HG03175 (cell line): Measurements from ENCODE around the gene GTPBP6.

Source experiments
- ATAC-seq: cut with Tn5 transposase; IDR thresholded peaks from one replicate; pipeline ENCODE4 v1.9.1; 2021; ENCODE audit warnings: mild to moderate bottlenecking, moderate library complexity; ENCODE audit not compliant: unreplicated experiment

The GTPBP6 gene, protein sequence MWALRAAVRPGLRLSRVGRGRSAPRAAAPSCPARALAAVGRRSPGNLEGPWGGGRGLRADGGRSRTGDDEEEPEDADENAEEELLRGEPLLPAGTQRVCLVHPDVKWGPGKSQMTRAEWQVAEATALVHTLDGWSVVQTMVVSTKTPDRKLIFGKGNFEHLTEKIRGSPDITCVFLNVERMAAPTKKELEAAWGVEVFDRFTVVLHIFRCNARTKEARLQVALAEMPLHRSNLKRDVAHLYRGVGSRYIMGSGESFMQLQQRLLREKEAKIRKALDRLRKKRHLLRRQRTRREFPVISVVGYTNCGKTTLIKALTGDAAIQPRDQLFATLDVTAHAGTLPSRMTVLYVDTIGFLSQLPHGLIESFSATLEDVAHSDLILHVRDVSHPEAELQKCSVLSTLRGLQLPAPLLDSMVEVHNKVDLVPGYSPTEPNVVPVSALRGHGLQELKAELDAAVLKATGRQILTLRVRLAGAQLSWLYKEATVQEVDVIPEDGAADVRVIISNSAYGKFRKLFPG

DNA sequence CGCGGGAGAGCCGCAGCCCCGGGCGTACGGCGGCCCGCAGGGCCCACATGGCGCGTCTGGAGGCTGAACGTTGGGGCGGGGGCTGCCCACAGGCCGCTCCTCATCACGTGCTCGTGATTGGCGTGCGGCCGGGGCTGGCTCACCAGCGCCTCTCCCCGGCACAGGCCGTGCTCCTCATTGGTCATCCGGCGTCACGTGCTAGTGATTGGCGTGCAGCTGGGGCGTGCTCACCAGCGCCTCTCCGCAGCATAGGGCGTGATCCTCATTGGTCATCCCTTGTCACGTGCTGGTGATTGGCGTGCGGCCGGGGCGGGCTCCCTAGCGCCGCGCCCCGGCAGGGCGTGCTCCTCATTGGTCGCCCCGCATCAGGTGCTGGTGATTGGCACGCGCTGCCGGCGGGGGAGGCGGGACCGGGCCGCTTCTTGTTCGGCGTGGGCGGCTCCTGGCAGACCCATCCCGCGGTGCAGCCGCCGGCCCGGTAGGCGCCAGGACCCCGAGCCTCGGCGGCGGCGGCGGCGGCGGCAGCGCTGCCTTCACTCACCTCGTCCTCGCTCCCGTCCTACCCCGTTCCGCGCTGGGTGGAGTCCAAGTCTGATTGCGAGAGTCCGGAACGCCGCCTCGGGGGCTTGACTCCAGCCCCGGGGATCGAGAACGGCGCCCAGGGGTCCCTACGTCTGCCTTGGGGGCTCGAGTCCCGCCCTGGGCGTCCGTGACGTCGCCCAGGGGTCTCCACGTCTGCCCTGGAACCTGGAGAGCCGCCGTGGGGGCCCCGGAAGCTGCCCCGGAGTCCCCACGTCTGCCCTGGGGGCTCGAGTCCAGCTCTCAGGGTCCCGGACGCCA is at the start of gene GTPBP6:
GTPBP6 (minus strand) TSS at position 58 of the 840 bp plus-strand sequence; CDS start at position 49, 9 bp downstream.
- peak; percentile 79 for ATAC-seq

DNA sequence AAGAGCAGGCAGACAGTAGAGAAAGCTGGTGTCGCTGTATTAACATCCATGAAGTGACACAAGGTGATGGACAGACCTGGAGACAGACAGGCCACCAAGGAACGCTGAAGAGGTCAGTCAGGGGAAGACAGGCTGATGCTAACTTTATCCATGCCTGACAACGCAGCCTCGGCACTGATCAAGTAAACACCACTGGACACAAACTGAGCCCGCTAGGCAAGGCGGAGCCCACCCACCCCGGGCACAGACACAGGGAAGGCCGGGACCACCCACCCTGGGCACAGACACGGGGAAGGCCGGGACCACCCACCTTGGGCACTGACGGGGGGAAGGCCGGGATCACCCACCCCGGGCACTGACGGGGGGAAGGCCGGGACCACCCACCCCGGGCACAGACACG is 49.3 kb upstream of the GTPBP6 start:
- no peak for ATAC-seq

DNA sequence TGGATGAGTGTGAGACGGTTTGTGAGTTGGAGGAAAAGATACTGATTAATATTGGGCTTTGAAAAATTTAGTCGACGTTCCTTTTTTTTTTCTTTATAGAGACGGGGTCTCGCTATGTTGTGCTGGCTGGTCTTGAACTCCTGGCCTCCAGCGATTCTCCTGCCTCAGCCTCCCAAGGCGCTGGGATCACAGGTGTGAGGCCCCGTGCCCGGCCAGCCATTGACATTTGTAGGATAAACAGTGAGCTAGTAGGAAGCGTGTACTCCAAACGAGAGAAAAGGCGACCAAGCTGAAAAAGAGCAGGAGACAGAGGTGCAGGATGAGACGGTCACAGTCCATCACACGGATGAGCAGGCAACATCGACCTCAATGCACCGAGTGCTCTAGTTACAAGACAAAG is 48.8 kb upstream of the GTPBP6 start:
- no peak for ATAC-seq

DNA sequence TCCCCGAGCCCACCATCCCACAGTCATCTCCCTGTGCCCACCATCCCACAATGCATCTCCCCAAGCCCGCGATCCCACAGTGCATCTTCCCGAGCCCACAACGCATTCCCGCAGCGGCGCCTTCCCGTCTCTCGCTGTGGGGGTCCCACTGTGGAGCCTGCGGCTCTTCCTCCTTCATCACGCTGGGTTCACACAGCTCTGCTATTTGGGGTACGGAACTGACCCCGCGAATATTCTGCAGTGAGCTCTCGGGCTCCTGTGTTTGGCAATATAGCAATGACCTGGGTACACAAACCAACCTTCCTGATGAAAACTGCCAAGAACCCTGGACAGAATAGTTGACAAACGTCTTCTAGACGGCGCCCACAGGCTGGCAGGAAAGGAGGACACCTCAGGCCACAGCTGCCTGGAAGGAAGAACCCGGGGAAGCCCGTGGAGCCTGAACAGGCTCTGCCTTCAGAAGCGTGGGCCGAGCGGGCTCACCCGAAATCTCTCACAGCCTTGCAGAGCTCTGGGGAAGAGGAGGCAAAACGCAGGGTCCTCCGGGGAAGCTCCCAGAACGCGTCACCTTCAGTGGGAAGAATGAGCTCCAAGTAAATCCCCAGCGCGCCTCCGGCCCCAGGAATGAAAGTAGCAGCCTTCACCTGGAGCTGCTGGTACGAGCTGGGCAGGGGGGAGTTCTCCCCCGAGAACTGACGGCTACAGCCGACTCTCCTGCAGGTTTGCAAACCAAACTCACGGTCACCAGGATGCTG is 45.2 kb upstream of the GTPBP6 start:
- no peak for ATAC-seq

DNA sequence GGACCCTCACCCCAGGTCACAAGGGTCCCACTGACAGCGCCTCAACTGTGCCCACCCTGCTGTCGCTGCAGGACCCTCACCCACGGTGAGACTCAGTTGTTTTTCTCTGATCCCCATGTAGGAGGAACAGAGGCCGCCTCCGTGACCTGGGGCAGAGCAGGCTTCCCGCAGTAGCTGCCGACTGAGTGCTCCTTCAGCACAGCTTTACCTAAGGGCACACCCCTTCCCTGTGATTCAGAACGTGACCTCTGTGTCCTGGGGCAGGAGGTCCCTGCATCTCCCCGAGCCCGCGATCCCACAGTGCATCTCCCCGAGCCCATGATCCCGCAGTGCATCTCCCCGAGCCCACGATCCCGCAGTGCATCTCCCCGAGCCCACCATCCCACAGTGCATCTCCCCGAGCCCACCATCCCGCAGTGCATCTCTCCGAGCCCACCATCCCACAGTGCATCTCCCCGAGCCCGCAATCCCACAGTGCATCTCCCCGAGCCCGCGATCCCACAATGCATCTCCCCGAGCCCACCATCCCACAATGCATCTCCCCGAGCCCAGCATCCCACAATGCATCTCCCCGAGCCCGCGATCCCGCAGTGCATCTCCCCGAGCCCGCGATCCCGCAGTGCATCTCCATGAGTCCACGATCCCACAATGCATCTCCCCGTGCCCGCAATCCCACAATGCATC is 44.5 kb upstream of the GTPBP6 start:
- no peak for ATAC-seq

DNA sequence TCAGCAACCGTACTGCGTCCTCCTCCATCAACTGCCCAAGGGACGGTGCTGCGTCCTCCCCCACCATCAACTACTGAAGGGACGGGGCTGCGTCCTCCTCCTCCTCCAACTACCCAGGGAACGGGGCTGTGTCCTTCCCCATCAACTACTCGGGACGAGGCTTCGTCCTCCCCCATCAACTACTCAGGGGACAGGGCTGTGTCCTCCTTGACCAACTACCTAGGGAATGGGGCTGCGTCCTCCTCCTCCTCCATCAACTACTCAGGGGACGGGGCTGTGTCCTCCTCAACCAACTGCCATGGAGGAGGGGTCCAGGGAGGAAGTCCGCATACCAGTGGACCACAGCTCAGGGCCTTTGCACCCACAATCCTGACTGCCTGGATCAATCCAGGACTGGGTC is 43.8 kb upstream of the GTPBP6 start:
- ATAC-seq = no peak

DNA sequence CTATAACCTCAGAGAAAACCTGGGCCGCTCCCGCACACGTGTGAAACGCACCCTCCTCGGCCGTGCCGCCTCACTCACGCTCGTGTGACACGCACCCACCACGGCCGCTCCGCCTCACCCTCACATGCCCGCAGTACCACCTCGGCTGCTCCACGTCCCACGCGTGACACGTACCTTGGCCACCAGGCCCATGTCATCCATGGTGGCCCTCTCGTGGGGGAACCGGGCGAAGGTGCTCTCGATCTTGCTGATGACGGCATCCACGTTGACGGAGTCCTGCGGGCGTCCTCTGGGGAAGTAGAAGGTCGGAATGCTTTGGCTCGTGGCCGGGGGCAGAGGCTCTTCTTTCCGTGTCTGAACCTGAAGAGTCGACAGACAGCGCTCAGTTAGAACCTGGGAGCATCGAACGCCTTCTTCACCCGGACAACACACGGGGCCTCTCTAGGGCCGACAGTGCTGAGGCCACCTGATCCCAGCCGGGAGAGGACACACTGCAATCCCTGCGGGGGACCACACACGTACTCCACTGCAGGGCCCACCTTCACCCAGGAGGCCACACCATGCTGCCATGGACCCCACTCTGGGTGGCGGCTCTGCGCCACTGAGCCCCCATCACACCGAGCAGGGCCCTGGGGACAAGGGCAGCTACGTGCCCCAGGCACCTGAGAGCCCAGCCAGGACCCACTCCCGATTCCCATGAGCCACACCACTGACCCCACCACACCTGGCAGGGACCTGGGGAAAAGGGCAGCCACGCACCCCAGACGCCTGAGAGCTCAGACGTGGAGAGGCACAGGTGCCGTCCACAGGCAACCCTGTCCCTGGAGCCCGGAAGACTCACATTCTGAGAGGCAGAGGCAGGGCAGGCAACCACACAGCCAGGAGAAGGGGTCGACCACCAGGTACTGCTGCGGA is 42.9 kb upstream of the GTPBP6 start:
- no peak for ATAC-seq

DNA sequence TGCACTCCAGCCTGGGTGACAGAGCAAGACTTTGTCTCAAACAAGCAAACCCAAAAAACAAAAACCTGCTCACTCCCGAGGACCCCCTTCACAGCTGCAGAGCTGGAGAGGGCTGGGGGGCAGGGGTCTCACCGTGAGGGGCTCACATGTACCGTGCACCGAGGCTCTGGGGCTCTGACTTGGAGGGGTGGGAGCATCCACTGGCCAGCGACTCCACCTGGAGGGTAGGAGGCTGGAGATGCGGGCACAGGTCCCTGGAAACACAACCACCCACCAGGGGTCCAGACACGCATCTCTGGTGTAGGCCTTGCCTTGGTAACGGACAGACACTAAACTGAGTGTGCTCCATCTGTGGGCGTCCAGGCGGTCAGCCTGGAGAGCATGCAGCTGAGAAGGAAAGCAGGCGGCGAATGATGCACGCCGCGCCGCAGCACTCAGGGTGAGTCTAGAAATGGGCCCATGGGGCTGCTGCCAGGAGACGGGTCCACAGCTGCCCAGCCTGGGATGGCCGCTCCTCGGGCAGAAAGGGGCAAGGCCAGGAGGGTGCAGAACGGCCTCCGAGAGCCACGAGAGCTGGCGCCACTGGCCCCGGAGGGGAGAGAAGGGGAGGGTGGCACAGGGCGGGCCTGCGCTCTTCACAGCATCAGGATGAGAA is 42.0 kb upstream of the GTPBP6 start:
- ATAC-seq = no peak

DNA sequence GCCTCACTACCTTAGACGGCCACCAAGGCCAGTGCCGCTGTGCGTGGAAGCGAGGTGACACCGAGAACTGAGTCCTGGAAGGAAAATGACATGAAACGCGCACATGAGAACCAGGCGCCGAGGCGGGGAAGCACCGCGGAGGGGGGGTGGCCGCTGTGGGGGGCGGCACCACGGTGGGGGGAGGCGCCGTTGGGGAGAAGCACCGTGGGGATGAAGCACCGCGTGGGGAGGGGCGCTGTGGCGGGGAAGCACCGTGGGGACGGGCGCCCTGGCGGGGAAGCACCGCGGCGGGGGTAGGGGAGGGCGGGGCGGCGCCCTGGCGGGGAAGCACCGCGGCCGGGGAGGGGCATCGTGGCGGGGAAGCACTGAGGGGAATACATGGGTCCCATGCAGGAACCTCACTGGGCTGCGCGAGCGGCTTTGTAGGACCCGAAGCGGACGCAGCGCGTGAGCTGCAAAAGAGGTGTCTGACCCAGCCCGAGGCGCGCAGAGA is 40.1 kb upstream of the GTPBP6 start:
- no peak for ATAC-seq

DNA sequence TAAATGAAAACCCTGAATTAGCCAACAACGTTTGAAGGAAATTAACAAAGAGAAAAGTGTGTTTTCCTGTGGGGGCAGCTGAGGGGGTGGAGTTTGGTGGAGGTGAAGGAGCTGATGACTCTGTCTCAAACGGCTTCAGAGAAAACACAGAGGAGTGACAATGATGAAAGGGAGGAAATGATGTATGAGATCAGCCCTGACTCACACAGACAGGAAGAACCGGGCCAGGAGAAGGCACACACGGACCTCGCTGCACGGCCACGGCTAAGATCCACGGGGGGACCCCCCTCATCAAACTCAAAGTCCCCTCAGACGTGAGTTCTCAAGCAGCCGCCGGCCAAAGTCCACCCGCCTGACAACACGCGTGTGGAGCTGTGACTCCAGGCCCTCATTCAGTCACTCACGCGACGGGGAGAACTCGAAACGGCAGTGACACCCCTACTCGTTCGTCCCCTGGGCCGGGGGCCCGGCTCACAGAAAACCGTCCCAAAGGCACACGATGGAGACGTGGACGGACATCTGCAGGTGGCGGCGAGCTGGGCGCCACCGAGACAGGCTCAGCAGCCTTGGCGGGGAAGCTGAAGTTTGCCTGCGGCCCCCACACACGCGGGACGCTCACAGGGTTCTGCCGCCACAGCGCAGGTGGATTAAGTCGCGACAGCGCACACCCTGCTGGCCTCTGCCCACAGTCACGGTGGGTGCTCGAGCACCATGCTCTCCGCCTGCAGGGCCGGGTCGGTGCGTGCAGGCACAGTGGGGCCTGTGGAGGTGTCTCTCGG is 39.3 kb upstream of the GTPBP6 start:
- ATAC-seq = no peak

DNA sequence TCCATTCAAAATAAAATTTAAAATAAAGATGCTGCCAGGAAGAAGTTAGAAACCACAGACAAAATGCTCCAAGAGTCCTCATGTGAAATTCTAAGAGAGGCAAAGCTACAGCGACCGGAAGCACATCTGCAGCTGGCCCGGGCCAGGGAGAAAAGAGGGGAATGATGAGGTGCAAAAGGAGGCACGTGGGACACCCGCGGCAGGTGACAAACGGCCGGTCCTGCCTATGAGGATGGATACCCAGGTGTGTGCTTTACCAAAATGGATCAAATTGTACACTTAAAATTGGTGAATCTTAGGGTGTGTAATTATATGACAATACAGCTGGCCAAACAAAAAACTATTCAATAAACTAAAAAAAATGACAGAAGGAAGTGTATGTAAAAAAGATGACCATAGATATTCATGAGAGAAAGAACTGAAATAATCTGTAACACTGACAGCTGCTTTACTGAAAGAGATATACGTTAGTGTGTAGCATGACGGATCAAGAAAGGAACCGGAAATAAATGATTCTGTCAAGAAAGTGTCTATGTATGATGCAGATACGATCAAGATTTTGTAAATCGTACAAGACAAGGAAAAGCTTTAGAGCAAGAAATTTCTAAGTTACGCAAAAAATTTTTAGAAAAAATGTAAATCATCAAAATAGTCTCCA is 38.6 kb upstream of the GTPBP6 start:
- ATAC-seq = no peak

DNA sequence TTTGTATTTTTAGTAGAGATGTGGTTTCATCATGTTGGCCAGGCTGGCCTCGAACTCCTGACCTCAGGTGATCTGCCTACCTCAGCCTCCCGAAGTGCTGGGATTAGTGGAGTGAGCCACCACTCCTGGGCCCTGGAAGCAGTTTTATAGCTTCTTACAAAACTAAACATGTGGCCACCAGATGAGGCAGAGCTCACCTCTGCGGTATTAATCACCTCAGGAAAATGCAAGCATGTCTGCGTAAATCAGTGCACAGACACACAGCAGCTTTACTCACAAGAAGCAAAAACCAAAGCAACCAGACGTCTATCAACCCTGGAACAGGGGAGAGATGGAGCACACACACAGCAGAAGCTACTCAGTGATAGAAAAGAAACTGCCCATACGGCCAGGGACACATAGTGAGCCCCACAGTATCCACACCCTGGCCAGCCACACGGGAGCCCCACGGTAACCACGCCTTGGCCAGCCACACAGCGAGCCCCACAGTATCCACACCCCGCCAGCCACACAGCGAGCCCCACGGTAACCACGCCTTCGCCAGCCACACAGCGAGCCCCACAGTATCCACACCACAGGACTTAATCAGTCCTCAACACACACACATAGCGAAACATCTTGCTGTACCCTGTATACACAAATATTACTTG is 37.9 kb upstream of the GTPBP6 start:
- ATAC-seq = no peak

DNA sequence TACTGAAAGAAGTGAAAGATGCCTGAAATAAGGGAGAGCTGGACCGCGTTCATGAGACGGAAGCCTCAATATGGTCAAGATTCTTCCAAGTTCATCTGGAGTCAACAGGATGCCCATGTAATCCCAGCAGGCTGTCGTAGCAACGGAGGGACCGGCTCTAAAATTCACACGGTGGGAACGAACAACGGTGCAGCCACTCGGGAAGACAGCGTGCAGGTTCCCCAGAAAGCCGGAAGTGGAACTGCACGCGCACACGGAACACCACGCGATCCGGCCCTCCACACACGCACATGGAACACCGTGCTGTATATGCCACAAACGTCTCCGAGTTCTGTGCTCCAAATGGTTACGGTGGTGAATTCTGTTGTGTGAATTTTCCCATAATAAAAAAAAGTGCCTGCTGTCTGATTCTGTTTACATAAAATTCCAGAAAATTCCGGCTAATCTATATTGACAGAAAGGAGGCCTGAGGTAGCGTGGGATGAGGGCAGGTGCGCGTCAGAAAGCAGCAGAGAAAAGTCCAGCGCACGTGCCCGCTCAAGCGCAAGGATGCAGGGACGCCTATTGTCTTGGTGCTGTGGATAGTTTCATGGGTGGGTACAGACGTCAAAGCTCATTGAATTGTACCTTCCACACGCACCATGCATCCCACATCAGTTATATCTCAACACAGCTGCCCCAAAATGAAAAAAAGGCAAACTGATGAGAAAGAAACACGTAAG is 36.9 kb upstream of the GTPBP6 start:
- no peak for ATAC-seq

DNA sequence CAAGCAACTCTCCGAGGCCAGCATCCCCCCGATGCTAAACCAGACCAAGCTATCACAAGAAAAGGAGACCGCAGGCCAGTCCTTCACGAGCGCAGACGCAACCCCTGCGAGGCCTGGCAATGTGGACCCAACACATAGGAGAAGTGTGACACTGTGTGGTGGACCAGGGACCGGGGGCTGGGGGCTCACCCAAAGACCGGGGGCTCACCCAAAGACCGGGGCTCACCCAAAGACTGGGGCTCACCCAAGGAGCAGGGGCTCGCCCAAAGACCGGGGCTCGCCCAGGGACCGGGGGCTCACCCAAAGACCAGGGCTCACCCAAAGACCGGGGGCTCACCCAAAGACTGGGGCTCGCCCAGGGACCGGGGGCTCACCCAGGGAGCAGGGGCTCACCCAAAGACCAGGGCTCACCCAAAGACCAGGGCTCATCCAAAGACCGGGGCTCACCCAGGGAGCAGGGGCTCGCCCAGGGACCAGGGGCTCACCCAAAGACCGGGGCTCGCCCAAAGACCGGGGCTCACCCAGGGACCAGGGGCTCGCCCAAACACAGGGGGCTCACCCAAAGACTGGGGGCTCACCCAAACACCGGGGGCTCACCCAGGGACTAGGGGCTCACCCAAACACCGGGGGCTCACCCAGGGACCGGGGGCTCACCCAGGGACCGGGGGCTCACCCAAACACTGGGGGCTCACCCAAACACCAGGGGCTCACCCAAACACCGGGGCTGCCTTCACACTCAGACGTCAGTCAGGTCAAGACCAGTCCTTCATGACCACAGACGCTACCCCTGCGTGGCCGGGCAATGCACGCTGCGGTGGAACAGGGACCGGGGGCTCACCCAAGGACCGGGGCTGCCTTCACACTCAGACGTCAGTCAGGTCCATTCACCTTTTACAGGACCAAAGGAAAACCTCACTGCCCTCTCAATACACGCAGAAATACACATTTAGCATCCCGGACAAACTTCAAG is 35.3 kb upstream of the GTPBP6 start:
- no peak for ATAC-seq

DNA sequence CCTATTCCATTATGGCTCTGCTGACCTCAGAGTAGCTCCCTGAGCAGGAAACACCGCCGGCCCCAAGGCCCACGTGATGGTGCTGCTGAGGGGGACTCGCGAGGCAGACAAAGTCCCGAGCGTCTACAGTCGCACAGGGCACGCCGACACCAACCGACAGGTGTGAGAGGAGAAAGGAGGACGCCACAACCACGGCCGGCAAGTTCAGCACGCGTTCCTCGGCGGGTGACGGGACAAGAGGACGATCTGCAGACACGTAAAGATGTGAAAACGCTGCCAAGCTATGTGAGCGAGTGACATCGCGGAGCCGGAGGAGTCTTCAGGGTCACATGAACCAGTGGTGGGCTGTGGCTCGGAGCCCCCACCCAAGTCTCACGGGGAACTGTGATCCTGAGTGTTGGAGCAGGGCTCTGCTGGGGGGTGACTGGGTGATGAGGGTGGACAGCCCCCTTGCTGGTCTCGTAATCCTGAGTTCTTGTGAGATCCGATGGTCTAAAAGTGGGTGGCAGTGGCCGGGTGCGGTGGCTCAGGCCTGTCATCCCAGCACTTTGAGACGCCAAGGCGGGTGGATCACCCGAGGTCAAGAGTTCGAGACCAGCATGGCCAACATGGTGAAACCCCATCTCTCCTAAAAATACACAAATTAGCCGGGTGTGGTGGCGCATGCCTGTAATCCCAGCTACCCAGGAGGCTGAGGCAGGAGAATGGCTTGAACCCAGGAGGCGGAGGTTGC is 34.2 kb upstream of the GTPBP6 start:
- ATAC-seq = no peak
